ENCODE results near the gene PNRC2. TPM values are rescaled to one million over a fixed set of nuclear protein-coding genes. Genes with fewer than 3 reads are reported as not detected.

Gene PNRC2
- total RNA-seq, 1 donor from 2014 or later, result 365 TPM

DNA sequence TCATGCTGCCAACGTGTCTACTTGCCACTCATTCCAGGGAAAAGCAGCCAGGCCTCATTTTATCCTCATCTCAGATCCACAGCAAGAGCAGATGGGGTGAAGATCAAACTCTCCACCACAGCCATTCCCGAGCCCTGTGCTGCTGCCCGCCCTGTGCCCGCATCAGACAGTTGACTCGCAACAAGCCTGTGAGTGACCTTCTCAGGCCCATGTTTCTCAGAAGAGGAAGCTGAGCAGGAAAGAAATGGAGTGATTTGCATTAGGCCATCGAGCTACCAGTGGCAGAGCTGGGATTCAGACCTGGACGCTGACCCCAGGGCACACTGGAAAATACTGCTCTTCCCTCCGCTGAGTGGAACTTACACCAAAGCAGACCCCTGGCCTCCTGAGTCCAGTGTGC lies 47.7 kb upstream of the PNRC2 start:
- no peaks in the 10 kb centered on the region for H3F3A ChIP-seq (ENCODE audit: low read depth)
- no peak overlapping the region for H3K27ac ChIP-seq
- Mint-ChIP-seq H3K9me3 (no peaks in the 10 kb centered on the region), H3K4me3 (no peak overlapping the region), H3K27ac (no peak overlapping the region), H3K4me1 (peaks cover 4% of the 10 kb centered on the region), H3K27me3 (ENCODE audit: insufficient read depth, low read depth) (peaks cover 7% of the 10 kb centered on the region), H3K36me3 (no peaks in the 10 kb centered on the region)
- H4K20me1 ChIP-seq (ENCODE audit: low read depth), result no peaks in the 10 kb centered on the region
- no peak for TF ChIP-seq EZH2 (IDR thresholded peaks at IDR 0.05)
- TF ChIP-seq, protein P1, sequence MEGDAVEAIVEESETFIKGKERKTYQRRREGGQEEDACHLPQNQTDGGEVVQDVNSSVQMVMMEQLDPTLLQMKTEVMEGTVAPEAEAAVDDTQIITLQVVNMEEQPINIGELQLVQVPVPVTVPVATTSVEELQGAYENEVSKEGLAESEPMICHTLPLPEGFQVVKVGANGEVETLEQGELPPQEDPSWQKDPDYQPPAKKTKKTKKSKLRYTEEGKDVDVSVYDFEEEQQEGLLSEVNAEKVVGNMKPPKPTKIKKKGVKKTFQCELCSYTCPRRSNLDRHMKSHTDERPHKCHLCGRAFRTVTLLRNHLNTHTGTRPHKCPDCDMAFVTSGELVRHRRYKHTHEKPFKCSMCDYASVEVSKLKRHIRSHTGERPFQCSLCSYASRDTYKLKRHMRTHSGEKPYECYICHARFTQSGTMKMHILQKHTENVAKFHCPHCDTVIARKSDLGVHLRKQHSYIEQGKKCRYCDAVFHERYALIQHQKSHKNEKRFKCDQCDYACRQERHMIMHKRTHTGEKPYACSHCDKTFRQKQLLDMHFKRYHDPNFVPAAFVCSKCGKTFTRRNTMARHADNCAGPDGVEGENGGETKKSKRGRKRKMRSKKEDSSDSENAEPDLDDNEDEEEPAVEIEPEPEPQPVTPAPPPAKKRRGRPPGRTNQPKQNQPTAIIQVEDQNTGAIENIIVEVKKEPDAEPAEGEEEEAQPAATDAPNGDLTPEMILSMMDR (IDR thresholded peaks at IDR 0.05), result no peak
- no peak for TF ChIP-seq EZH2phosphoT487 (IDR thresholded peaks at IDR 0.05)
- H3K27me3 ChIP-seq, result no peaks in the 10 kb centered on the region
- H3K9ac ChIP-seq, result no peak overlapping the region
- no peak overlapping the region for H3K4me3 ChIP-seq
- DNase-seq (ENCODE audit: low spot score), result no peak
- no peaks in the 10 kb centered on the region for H3K79me2 ChIP-seq (ENCODE audit: low read depth)
- H3K9me3 ChIP-seq (ENCODE audit: low read depth), result no peaks in the 10 kb centered on the region
- no peaks in the 10 kb centered on the region for H3K36me3 ChIP-seq
- H2AFZ ChIP-seq (replicated peaks), result no peak overlapping the region
- no peaks in the 10 kb centered on the region for H3K4me1 ChIP-seq
- no peak overlapping the region for H3K4me2 ChIP-seq

DNA sequence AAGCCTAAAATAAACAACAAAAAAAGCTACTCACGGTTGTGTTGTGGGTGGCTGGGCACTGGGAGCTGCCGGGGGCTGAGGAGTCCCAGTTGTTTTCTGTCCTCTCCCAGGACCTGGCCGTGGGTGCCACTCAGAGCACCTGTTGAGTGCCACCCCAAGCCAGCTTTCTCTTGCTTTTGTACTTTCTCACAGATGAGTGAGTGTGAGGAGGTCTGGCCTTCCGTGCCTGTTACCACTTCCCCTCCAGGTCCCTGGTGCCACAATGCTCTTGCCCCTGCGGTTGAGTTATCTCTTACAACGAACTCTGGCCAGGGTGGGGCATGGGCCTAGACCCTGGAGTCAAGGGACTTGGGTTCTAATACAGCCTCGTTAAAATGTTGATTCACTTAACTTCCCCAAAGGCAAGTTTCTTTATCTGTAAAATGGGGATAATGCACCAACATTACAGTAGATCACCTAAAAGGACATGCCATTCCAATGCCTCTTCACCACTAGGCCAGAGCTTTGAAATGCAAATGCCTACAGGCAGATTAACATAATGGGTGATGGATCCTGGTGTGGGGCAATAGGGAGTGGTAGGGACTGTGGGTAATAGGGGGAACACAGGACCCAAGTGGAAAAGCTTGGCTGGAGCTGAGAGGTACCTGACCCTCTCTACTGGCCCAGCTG lies 46.3 kb upstream of the PNRC2 start, which contains the start of gene CNR2:
TSS of gene CNR2 (minus strand) at position 151 of the 669 bp plus-strand sequence. CDS start 37,745 bp downstream, outside the sequence.
- Mint-ChIP-seq H3K36me3 (no peaks in the 10 kb centered on the region), H3K27ac (no peak within 1 kb of the TSS), H3K9me3 (no peaks in the 10 kb centered on the region), H3K4me1 (peaks cover 5% of the 10 kb centered on the region), H3K27me3 (ENCODE audit: insufficient read depth, low read depth) (peaks cover 5% of the 10 kb centered on the region), H3K4me3 (no peak within 1 kb of the TSS)
- no peaks in the 10 kb centered on the region for H3F3A ChIP-seq (ENCODE audit: low read depth)
- H4K20me1 ChIP-seq (ENCODE audit: low read depth), result no peaks in the 10 kb centered on the region
- no peak for DNase-seq (ENCODE audit: low spot score)
- H3K4me3 ChIP-seq, result no peak within 1 kb of the TSS
- H3K27me3 ChIP-seq, result no peaks in the 10 kb centered on the region
- H3K79me2 ChIP-seq (ENCODE audit: low read depth), result no peaks in the 10 kb centered on the region
- no peak within 1 kb of the TSS for H3K9ac ChIP-seq
- TF ChIP-seq EZH2 (IDR thresholded peaks at IDR 0.05) (no peak), EZH2phosphoT487 (IDR thresholded peaks at IDR 0.05) (no peak)
- TF ChIP-seq, protein P1 (IDR thresholded peaks at IDR 0.05), result no peak
- H3K9me3 ChIP-seq (ENCODE audit: low read depth), result no peaks in the 10 kb centered on the region
- no peak within 1 kb of the TSS for H3K4me2 ChIP-seq
- no peaks in the 10 kb centered on the region for H3K36me3 ChIP-seq
- no peak within 1 kb of the TSS for H2AFZ ChIP-seq (replicated peaks)
- H3K27ac ChIP-seq, result no peak within 1 kb of the TSS
- H3K4me1 ChIP-seq, result no peaks in the 10 kb centered on the region

- Histone ChIP-seq H3K4me2 (no peak overlapping the region), H3K9me3 (ENCODE audit: low read depth) (no peaks in the 10 kb centered on the region), H3K36me3 (no peaks in the 10 kb centered on the region), H3K9ac (no peak overlapping the region), H3F3A (ENCODE audit: low read depth) (no peaks in the 10 kb centered on the region), H2AFZ (replicated peaks) (no peak overlapping the region), H4K20me1 (ENCODE audit: low read depth) (no peaks in the 10 kb centered on the region), H3K4me3 (no peak overlapping the region), H3K27me3 (no peaks in the 10 kb centered on the region), H3K4me1 (no peaks in the 10 kb centered on the region), H3K27ac (no peak overlapping the region), H3K79me2 (ENCODE audit: low read depth) (no peaks in the 10 kb centered on the region)
- H3K27ac Mint-ChIP-seq, result no peak overlapping the region
- no peak for TF ChIP-seq EZH2phosphoT487 (IDR thresholded peaks at IDR 0.05)
- TF ChIP-seq, protein P1 (IDR thresholded peaks at IDR 0.05), result no peak
- TF ChIP-seq EZH2 (IDR thresholded peaks at IDR 0.05), result no peak
- H3K4me1 Mint-ChIP-seq, result peaks cover 4% of the 10 kb centered on the region
- no peaks in the 10 kb centered on the region for H3K9me3 Mint-ChIP-seq
- no peak for DNase-seq (ENCODE audit: low spot score)
- peaks cover 2% of the 10 kb centered on the region for H3K27me3 Mint-ChIP-seq (ENCODE audit: insufficient read depth, low read depth)
- H3K4me3 Mint-ChIP-seq, result no peak overlapping the region
- no peaks in the 10 kb centered on the region for H3K36me3 Mint-ChIP-seq
Measured at GRCh38 chr1:23914921-23915320, 44.7 kb upstream of the PNRC2 start.
